MM.1S (cell line): ENCODE measurements around the gene ADARB1.

Source experiments
- DNase-seq: peaks from one replicate; pipeline ENCODE4 v3.0.0-alpha.2; 2015
- H2AFZ ChIP-seq: fragments of 300-600 bp; sonication (generic); 2 replicates; pipeline ENCODE4 v1.6.0; 2016; ENCODE audit warnings: antibody characterized with exemption, low read length
- H3F3A ChIP-seq: fragments of 300-600 bp; sonication (generic); 2 replicates; pipeline ENCODE4 v1.6.1; 2016; ENCODE audit warnings: mild to moderate bottlenecking, antibody characterized with exemption, low read length, moderate library complexity, mixed read lengths; ENCODE audit not compliant: insufficient read depth
- H3K27ac ChIP-seq: fragments of 300-600 bp; sonication (generic); 2 replicates; pipeline ENCODE4 v1.5.1; 2016; ENCODE audit warnings: mild to moderate bottlenecking, low read length
- H3K27me3 ChIP-seq: fragments of 300-600 bp; sonication (generic); replicated peaks from 2 replicates; pipeline ENCODE4 v1.6.0; 2016; ENCODE audit warnings: low read length; ENCODE audit not compliant: insufficient read depth
- H3K36me3 ChIP-seq: fragments of 300-600 bp; sonication (generic); replicated peaks from 2 replicates; pipeline ENCODE4 v1.6.1; 2016; ENCODE audit warnings: mild to moderate bottlenecking, low read length, mixed read lengths; ENCODE audit not compliant: insufficient read depth
- H3K4me1 ChIP-seq: fragments of 300-600 bp; sonication (generic); 2 replicates; pipeline ENCODE4 v1.6.1; 2016; ENCODE audit warnings: low read length, mixed read lengths
- H3K4me2 ChIP-seq: fragments of 300-600 bp; sonication (generic); 2 replicates; pipeline ENCODE4 v1.6.0; 2016; ENCODE audit warnings: low read depth, low read length
- H3K4me3 ChIP-seq: fragments of 300-600 bp; sonication (generic); 2 replicates; pipeline ENCODE4 v1.5.1; 2016; ENCODE audit warnings: low read length, mixed read lengths
- H3K79me2 ChIP-seq: fragments of 300-600 bp; sonication (generic); 2 replicates; pipeline ENCODE4 v1.6.1; 2016; ENCODE audit warnings: mixed run types, low read length, mixed read lengths
- H3K9ac ChIP-seq: fragments of 300-600 bp; sonication (generic); 2 replicates; pipeline ENCODE4 v1.6.1; 2016; ENCODE audit warnings: low read length, mixed read lengths
- H3K9me2 ChIP-seq: fragments of 300-600 bp; sonication (generic); replicated peaks from 2 replicates; pipeline ENCODE4 v1.6.1; 2016; ENCODE audit warnings: mild to moderate bottlenecking, low read length, mixed read lengths; ENCODE audit not compliant: insufficient read depth
- H3K9me3 ChIP-seq: fragments of 300-600 bp; sonication (generic); replicated peaks from 2 replicates; pipeline ENCODE4 v1.6.1; 2016; ENCODE audit warnings: mild to moderate bottlenecking, low read length, mixed read lengths; ENCODE audit not compliant: insufficient read depth
- H4K20me1 ChIP-seq: fragments of 300-600 bp; sonication (generic); 2 replicates; pipeline ENCODE4 v1.6.1; 2016; ENCODE audit warnings: mild to moderate bottlenecking, low read length, moderate library complexity, mixed read lengths; ENCODE audit not compliant: insufficient read depth
- EZH2 ChIP-seq: fragments of 300-600 bp; sonication (generic); optimal IDR thresholded peaks from 2 replicates; pipeline ENCODE3; 2017; ENCODE audit warnings: low read depth, mild to moderate bottlenecking, antibody characterized with exemption, low read length, mixed read lengths
- EZH2phosphoT487 ChIP-seq: fragments of 300-600 bp; sonication (generic); IDR thresholded peaks from 2 replicates; pipeline ENCODE4 v1.6.1; 2018; ENCODE audit warnings: antibody characterized with exemption, low read length
- TF ChIP-seq, protein P1 (sequence below): fragments of 300-600 bp; sonication (generic); IDR thresholded peaks from 2 replicates; pipeline ENCODE4 v1.5.1; 2016; ENCODE audit warnings: antibody characterized with exemption, low read length, mixed read lengths

The ADARB1 gene

DNA sequence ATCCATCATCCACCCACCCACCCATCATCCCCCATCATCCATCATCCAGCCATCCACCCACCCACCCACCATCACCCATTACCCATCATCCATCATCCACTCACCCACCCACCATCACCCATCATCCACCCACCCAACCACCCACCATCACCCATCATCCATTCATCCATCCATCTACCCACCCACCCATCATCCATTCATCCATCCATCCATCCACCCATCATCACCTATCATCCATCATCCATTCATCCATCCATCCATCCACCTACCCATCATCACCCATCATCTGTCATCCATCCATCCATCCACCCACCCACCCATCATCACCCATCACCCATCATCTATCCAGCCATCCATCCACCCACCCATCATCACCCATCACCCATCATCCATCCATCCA is 81.5 kb downstream of the ADARB1 start:
- no peak overlapping the region for H2AFZ ChIP-seq
- H3K27me3 ChIP-seq: peaks cover 86% of the 10 kb centered on the region
- H3K4me2 ChIP-seq: no peak overlapping the region
- H3F3A ChIP-seq: no peaks in the 10 kb centered on the region
- no peak overlapping the region for H3K9ac ChIP-seq
- no peaks in the 10 kb centered on the region for H3K4me1 ChIP-seq
- H3K4me3 ChIP-seq: no peak overlapping the region
- no peak overlapping the region for H3K27ac ChIP-seq
- no peaks in the 10 kb centered on the region for H3K79me2 ChIP-seq
- H3K36me3 ChIP-seq: no peaks in the 10 kb centered on the region
- no peaks in the 10 kb centered on the region for H4K20me1 ChIP-seq
- H3K9me3 ChIP-seq: no peaks in the 10 kb centered on the region
- TF ChIP-seq, protein P1, sequence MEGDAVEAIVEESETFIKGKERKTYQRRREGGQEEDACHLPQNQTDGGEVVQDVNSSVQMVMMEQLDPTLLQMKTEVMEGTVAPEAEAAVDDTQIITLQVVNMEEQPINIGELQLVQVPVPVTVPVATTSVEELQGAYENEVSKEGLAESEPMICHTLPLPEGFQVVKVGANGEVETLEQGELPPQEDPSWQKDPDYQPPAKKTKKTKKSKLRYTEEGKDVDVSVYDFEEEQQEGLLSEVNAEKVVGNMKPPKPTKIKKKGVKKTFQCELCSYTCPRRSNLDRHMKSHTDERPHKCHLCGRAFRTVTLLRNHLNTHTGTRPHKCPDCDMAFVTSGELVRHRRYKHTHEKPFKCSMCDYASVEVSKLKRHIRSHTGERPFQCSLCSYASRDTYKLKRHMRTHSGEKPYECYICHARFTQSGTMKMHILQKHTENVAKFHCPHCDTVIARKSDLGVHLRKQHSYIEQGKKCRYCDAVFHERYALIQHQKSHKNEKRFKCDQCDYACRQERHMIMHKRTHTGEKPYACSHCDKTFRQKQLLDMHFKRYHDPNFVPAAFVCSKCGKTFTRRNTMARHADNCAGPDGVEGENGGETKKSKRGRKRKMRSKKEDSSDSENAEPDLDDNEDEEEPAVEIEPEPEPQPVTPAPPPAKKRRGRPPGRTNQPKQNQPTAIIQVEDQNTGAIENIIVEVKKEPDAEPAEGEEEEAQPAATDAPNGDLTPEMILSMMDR: no peak
- TF ChIP-seq EZH2: no peak
- no peak for TF ChIP-seq EZH2phosphoT487
- H3K9me2 ChIP-seq: no peaks in the 10 kb centered on the region
- no peak for DNase-seq

DNA sequence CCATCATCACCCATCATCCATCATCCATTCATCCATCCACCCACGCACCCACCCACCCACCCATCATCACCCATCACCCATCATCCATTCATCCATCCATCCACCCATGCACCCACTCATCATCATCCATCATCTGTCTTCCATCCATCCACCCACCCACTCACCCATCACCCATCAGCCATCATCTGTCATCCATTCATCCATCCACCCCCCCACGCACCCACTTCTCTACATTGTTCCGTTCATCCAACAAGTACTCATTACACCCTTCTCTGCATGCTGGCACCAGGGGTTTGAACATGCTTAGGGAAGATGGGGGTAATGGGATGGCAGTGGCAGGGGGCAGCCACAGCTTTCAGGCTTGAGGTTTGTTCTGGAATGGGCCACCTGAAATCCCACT is 82.1 kb downstream of the ADARB1 start:
- Histone ChIP-seq H3K4me2 (no peak overlapping the region), H4K20me1 (no peaks in the 10 kb centered on the region), H3K4me1 (no peaks in the 10 kb centered on the region), H3K9me3 (no peaks in the 10 kb centered on the region), H3K9ac (no peak overlapping the region), H3K79me2 (no peaks in the 10 kb centered on the region), H3K4me3 (no peak overlapping the region), H2AFZ (no peak overlapping the region), H3F3A (no peaks in the 10 kb centered on the region), H3K9me2 (no peaks in the 10 kb centered on the region), H3K27ac (no peak overlapping the region), H3K27me3 (peaks cover 86% of the 10 kb centered on the region), H3K36me3 (no peaks in the 10 kb centered on the region)
- TF ChIP-seq EZH2phosphoT487 (no peak), EZH2 (no peak)
- TF ChIP-seq, protein P1: no peak
- no peak for DNase-seq

DNA sequence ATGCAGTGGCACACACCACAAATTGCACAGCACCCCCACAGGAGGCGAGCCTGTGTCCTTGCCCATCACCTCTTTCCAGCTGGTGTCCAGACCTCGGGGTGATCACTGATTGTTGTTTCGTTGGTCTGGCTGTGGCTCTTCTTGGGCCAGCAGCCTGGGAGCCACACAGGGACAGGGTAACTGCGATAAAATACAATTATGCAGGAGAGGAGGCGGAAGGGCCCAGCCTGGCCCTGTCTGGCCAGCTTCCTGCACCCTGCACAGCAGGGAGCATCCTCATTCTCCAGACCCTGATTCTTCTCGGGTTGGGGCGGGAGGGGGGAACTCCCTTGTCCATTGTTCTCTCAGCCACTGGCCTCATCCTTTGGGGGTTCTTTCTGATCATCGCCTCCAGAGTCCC is 83.6 kb downstream of the ADARB1 start:
- H3K36me3 ChIP-seq: no peaks in the 10 kb centered on the region
- no peaks in the 10 kb centered on the region for H3K4me1 ChIP-seq
- H3K27me3 ChIP-seq: peaks cover 86% of the 10 kb centered on the region
- no peaks in the 10 kb centered on the region for H3K9me2 ChIP-seq
- H3K27ac ChIP-seq: no peak overlapping the region
- no peak overlapping the region for H3K4me3 ChIP-seq
- H3F3A ChIP-seq: no peaks in the 10 kb centered on the region
- H4K20me1 ChIP-seq: no peaks in the 10 kb centered on the region
- TF ChIP-seq, protein P1: no peak
- no peak for TF ChIP-seq EZH2
- TF ChIP-seq EZH2phosphoT487: no peak
- no peak overlapping the region for H2AFZ ChIP-seq
- H3K9me3 ChIP-seq: no peaks in the 10 kb centered on the region
- H3K9ac ChIP-seq: no peak overlapping the region
- no peak for DNase-seq
- no peak overlapping the region for H3K4me2 ChIP-seq
- no peaks in the 10 kb centered on the region for H3K79me2 ChIP-seq
